GM19324 (cell line): ENCODE data around the gene IL17RB.

Experiments used
- ATAC-seq: cut with Tn5 transposase; IDR thresholded peaks from one replicate; pipeline ENCODE4 v1.9.1; 2021; ENCODE audit warnings: mild to moderate bottlenecking, moderate library complexity; ENCODE audit not compliant: unreplicated experiment, low FRiP score

The IL17RB gene

DNA sequence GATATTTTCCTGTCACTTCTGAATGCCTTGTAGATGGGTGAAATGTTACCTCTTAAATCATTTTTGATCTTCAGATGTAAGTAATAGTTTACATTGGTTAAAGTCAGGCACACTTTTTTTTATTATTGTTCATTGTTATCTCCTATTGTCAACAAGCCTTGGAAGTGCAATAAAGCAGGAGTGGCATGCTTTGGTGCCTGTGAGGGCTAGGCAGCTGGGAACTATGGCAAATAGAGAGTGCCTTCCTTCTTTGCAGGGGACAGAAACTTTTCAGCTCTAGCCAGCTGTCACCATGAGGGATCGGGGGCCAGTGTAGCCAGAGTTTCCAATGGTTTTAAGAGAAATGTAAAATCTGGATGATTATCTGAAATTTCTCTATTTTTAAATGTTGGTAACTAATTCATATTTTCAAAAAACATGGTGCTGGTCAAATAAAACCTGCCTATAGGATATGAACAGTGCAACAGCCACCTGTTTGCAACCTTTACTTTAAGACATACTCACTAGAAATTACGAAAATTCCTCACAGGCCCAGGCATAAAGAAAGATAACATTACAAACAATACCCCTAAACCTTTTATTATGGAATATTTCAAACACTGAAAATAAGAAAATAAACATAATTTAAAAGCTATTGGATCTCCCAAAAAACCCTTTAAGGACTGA lies 54.4 kb downstream of the IL17RB start:
- no peak for ATAC-seq

DNA sequence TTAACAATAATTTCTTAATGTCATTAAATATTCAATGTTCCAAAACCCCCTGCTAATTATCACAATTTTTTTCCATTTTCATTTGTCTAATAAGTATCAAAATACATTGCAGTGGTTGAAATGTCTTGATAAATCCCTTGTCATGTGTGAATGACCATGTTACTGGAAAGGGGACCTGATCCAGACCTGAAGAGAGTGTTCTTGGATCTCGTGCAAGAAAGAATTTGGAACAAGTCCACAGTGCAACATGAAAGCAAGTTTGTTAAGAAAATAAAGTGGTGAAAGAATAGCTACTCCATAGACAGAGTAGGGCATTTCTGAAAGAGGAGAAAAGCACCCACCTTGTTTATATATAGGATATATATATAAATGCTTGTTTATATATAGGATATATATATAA lies 55.7 kb downstream of the IL17RB start:
- ATAC-seq: no peak

GRCh38 chr3:53902711-53903110 lies 56.3 kb downstream of the IL17RB start:
- no peak for ATAC-seq

DNA sequence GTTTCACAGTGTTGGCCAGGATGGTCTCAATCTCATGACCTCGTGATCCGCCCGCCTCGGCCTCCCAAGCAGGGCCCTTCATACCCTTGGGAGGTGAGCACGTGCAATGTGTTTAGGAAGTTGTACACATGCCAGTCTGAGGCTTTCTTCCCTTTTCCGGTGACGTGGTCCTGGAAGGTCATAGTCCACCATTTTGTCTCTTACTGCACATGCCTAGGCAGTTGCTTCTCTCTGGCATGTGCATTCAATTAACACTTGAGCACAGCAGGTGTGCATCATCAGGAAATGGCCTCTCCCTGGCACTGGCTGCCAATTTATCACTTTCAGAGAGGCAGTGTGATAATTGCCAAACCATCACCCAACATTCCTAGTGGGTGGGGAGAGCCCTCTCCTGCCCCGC lies 67.0 kb downstream of the IL17RB start:
- no peak for ATAC-seq
